B cell (primary cell): ENCODE data around the gene GRM8.

ENCODE experiments used
- EZH2 ChIP-seq: IDR thresholded peaks from 2 replicates; pipeline ENCODE4 v1.6.1; 2012; ENCODE audit warnings: borderline replicate concordance, low read depth, mild to moderate bottlenecking, moderate library complexity, low read length; ENCODE audit not compliant: insufficient read depth, poor library complexity, severe bottlenecking
- TF ChIP-seq, protein P1 (sequence below): fragments of 200-600 bp; IDR thresholded peaks from one replicate; pipeline ENCODE4 v1.8.0; 2022; ENCODE audit warnings: antibody characterized with exemption, mild to moderate bottlenecking

DNA sequence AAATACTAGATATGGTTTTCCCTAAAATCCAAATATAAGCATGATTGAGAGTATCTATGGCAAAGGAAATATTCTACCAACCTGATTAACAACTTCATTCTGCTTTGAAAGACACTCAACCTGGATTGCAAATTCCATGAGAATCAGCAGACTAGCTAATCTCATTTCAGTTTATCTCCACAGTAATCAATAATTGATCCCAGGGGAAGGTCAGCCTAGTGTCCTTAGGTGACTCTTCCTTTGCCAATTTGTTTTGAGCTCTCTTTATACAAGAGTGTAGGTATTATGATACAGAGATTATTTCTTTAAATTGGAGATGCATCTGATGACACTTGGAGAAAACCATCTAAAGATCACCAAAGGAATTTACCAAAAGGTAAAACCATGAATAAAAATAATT lies 100.3 kb downstream of the GRM8 start:
- TF ChIP-seq, protein P1, sequence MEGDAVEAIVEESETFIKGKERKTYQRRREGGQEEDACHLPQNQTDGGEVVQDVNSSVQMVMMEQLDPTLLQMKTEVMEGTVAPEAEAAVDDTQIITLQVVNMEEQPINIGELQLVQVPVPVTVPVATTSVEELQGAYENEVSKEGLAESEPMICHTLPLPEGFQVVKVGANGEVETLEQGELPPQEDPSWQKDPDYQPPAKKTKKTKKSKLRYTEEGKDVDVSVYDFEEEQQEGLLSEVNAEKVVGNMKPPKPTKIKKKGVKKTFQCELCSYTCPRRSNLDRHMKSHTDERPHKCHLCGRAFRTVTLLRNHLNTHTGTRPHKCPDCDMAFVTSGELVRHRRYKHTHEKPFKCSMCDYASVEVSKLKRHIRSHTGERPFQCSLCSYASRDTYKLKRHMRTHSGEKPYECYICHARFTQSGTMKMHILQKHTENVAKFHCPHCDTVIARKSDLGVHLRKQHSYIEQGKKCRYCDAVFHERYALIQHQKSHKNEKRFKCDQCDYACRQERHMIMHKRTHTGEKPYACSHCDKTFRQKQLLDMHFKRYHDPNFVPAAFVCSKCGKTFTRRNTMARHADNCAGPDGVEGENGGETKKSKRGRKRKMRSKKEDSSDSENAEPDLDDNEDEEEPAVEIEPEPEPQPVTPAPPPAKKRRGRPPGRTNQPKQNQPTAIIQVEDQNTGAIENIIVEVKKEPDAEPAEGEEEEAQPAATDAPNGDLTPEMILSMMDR = no peak
- TF ChIP-seq EZH2 = no peak
